Hematopoietic multipotent progenitor cell treated with erythropoietin and hydrocortisone succinate and interleukin-3 and kit ligand, for 6 days (in vitro differentiated cells): Measurements from ENCODE around the gene ADARB1.
"Not testable (repeated sequence)": the region's sequence is repeated elsewhere in the genome, so short reads cannot be mapped to it uniquely, and the experiment has no call there.

Source experiments
- DNase-seq: peaks from one replicate; pipeline ENCODE4 v3.0.0-alpha.2; 2015

Gene ADARB1

DNA sequence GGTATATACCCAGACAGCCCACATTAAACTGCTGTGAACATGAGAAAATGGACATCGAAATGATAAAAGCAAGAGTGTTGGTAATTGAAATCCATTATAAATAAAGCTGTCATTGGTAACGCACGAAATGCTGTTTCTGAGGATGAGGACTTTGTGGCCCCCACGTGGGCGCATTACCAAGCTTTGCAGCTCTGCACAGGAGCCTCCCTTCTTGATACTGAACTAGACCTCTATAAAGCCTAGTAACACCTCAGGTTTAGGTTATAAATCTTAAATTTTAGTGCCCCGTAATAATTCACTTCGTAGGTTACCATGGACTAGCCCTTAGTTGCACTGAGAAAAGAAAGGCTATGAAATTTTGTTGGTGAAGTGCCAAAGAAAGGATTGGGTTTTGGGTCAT, 45.4 kb downstream of the ADARB1 start:
- DNase-seq, result no peak

DNA sequence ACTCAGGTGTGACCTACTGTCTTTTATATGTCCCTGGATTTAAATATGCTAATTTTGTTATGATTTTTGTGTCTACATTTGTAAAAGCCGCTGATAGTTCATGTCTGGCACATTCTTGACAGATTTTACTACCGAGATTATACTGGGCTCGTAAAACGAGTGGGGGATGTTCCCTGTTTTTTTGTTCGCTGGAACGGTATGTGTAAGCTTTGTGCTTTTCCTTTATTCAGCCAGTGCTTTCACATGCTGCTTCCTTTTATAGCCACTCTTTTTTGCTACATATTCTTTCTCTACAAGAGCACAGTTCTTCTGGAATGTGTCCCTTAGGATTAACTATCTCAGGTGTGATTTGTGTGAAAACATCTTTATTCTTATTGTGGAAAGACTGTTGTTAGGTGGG, 46.6 kb downstream of the ADARB1 start:
- no peak for DNase-seq

DNA sequence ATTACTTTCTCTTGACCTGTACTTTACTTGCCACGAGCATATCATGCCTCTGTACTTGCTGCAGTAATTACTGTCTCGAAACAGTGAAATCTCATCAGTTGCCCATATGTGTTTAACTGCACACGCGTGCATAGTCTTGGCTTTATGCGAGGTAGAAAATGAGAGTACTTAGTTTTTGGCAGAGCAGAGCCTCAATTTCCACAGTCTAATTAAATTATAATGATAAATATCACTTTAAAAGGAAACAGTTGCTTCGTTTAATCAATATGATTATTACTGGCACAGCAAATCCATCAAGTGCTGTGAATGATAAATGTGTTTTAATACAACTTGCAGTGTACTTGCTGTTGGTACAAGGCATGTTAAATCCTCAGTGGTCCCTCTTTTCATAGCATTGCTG, 47.6 kb downstream of the ADARB1 start:
- DNase-seq, result no peak

DNA sequence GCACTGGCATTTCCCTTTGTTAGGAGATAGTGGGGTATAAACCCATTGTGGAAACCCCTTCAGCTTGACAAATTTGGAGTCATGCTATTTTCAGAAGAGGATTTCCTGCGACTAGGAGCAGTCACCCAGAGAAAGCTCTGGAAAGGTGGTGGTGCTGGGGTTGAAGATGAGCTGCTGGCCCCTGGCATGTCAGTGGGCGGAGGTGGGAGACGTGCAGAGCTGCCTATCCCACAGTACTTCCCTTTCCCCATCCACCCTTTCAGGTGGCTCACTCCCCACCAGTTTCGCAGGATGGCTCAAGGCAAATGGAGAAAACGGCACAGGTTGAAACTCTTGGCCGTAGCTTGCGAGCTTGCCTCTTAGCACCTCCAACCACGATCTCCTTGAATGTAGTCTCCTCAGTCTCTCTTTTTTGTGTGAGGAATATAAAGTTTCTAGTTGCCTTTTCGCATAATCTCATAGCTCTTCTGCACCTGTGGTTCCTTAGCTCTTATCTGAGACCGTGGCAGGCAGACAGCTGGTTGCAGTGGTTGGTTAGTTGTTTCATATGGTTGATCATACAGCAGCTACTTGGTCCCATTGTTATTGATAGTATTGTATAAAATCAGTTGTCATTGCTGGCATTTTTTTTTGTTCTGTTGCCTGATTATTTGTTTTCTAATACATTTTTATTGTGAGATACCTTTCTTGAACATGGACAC, 48.2 kb downstream of the ADARB1 start:
- DNase-seq, result peak; percentile 47

DNA sequence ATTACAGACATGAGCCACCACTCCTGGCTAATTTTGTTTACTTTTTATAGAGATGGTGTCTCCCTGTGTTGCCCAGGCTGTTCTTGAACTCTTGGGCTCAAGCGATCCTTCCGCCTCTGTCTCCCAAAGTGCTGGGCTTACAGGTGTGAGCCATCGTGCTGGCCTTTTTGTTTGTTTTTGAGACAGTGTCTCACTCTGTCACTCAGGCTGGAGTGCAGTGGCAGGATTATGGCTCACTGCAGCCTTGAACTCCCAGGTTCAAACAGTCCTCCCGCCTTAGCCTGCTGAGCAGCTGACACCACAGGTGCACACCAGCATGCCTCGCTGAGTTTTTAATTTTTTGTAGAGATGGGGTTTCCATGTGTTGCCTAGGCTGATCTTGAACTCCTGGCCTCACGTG, 49.1 kb downstream of the ADARB1 start:
- DNase-seq, result no peak

DNA sequence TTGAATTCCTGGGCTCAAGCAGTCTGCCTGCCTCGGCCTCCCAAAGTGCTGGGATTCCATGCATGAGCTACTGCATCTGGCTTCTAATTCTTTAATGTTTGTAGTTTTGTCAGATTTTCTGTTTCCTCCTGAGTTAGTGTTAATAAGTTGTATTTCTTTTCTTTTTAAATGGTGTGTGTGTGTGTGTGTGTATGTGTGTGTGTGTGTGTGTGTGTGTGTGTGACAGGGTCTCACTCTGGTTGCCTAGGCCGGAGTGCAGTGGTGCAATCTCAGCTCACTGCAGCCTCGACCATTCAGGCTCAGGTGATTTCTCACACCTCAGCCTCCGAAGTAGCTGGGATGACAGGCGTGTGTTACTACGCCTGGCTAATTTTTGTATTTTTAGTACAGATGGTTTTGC, 50.2 kb downstream of the ADARB1 start:
- DNase-seq, result no peak

DNA sequence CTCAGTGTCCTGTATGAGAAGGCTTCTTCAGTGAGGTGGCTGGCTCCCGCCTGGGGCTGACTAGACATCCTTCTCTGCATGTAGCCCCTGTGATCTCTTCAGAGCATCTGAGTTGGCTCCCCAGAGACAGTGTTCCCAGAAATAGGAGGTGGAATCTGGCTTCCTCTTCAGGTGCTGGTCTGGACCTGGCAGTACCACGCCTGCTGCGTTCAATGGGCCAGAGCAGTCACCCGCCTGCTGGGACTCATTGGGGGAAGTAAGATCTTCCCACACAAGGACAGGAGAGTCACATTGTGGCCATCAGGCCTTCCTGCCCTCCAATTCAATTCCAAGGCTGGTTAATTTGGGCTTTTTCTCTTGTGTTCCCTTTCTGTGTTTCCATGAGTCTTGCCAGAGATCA, 51.0 kb downstream of the ADARB1 start:
- no peak for DNase-seq

DNA sequence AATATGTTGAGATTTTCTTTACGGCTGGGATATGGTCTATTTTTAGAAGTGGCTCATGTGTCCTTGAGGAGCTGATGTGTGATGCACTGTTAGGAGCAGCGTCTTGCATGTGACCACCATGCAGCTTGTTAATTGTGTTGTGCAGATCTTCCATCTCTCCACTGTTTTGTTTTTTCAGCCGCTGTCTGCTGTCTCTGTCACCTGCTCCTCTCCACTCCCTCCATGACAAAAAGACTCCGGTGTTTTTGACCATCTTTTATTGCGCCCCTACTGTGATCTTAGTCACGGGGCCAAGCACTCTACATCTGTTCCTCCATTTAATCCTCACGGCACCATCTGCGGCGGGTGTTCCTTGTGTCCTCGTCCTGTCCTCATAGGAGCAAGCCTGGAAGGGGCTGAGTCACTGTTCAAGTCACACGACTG, 51.8 kb downstream of the ADARB1 start:
- no peak for DNase-seq

DNA sequence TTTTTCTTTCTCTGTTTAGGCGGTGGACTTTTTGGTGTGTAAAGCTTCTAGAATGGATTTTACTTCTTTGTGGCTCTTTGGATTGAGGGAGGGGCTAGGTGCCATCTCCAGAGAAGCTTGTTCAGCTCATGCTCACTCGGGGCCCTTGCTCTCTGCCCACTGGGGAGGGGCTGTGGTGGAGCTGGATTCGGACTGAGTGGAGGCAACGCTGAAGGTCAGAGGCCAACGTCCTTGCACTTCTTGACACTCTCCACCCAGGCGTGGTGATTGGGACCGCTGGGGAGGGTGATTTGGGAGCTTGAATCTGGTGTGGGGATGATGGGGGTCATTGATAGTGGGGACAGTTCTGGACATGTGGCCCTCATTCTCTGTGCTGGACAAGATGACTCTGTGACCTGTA, 52.6 kb downstream of the ADARB1 start:
- no peak for DNase-seq

DNA sequence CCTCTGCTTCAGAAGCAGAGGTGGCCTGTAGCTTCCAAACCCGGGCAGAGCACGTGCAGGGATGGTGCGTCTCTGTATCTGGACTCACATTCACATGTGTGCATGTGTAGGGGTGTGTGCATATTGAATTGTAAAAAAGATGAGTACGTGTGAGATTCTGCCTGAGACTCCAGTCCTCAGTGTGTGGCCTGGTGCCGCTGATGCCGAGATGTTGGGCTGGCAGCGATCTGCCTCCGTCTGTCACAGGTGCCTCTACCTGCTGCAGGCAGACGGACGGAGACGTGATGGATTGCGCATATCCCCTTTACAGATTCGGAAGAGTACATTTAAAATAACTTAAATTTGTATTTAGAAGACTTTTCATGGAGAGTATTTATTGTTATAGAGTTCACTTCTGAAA, 53.6 kb downstream of the ADARB1 start:
- no peak for DNase-seq

DNA sequence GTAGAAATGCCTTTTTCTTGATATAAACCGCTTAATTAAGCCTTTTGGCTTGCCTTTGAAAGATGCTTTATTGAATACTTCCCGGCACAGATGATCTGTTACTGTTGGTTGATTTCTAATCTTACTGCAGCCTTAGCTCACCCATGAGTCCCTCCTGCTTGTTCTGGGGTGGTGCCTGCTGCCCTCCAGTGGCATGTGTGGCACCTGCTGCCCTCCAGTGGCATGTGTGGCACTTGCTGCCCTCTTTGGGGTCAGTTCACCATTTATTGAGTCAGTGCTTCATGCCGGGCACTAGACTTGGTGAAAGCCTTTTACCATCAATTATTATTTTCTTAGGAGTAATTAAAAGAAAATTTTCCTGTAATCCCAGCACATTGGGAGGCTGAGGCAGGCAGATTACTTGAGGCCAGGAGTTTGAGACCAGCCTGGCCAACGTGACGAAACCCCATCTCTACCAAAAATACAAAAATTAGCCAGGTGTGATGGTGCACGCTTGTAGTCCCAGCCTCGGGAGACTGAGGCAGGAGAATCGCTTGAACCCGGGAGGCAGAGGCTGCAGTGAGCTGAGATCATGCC, 54.3 kb downstream of the ADARB1 start:
- peak; percentile 88 for DNase-seq

DNA sequence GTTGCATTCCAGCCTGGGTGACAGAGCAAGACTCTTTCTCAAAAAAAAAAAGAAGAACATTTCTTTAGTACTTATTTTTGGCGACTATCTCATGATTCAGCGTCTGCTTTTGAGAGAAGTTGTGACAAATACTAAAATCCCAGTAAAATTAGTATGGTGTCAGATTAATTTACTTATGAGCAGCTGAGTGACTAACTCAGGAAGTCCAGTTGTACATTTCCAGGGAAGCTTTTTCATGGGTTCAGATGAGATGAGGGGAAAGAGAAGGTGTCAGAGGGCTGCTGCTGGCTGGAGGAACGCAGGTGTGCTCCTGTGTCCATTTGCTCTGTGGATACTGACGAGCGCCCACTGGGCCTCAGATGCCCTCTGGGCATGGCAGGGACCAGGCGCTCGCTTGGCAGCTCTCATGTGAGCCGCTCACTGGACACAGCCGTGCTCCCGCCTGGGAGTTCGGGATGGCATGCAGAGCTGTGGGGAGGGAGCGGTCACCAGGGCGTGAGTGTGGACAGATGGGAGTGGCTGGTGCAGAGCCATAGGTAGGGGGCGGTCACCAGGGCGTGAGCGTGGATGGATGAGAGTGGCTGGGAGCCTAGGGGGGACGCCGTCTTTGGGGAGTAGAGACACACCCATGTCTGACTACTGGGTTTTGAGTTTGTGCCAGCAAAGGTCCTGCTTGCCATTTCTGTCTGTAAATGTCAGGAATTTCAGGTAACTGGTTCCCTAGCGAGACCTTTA, 55.0 kb downstream of the ADARB1 start:
- no peak for DNase-seq

DNA sequence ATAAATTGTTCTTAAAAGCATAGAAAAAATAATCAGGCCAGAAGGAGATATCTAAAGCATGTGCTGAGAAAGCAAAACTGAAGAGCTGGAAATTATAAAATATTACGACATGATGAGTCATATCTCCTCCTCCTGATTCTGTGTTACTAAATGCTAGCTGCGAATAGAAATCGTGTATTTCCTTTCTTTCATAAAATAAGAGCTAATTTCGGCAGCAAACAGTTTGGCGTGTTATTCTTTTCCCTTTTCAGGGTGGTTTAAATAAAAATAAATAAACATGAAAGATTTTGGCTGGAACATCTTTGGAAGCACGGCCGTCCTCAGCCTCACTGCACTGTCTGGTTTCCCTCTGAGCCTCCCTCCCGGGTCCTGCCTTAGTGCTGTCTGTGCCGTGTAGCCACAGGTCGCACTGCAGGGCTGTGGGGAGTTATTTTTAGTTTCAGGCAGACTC, 56.0 kb downstream of the ADARB1 start:
- peak; percentile 40 for DNase-seq

DNA sequence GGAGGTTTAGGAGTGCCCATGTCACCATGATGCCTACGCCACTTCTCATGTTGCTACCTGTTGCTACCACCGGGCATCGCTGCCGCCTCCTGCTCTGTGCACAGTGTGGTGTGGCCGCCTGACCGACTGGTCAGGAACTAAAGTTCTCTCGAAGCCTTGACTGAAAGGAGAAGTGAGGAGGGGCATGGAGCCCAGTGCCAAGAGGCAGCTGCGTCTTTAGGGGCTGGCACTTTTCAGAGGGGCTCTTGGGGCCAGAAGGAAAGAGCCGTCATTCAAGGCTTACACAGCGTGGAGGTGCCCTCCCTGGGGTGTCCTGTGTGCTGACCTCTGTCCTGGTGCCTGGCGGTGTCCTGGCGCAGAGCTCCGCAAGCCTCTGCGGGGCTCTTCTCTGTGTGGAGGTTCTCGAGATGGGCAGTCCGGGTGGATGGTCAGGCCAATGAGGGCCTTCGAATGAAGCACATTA, 57.2 kb downstream of the ADARB1 start:
- no peak for DNase-seq

DNA sequence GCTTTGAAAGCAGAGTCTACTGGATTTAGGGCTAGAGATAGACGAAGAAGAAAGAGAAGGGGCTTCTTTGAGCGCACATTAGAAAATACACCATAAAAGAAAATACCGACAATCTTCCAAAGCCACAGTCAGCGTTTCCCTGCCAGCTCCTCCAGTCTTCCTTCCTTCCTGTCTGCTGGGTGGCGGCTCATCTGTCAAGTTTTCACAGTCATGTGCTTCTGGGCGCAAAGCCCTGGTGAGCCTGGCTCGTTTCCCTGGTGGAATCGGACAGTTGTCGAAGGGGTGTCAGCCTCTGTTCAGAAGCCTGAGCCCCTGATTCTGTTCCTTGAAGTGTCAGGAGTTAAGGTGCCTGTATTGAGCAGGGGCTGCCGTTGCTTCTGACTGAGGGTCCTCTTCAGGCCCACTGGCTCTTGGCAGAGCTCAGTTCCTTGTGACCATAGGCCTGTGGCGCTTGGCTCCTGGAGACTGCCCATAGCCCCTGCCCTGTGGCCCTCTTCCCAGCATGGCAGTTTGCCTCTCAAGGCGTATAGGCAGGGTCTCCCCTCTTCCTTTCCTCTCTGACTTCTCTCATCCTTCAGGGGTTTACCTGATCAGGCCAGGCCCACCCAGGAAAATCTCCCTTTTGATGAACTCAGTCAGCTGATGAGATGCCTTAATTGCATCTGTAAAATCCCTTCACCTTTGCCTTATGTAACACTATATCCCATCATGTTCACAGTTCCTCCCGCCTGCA, 58.6 kb downstream of the ADARB1 start:
- DNase-seq, result no peak

DNA sequence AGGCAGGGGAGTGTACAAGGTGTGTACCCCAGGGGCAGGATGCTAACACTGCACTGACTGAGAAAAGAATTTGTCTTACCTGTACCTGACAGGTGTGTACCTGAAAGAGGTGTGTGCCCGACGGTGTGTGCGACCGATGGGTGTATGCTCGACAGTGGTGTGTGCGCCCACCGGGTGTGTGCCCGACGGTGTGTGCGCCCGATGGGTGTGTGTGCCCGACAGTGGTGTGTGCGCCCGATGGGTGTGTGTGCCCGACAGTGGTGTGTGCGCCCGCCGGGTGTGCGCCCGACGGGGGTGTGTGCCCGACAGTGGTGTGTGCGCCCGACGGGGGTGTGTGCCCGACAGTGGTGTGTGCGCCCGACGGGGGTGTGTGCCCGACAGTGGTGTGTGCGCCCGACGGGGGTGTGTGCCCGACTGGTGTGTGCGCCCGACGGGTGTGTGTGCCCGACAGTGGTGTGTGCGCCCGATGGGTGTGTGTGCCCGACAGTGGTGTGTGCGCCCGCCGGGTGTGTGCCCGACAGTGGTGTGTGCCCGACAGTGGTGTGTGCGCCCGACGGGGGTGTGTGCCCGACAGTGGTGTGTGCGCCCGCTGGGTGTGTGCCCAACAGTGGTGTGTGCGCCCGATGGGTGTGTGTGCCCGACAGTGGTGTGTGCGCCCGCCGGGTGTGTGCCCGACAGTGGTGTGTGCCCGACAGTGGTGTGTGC, 59.3 kb downstream of the ADARB1 start:
- DNase-seq, result not testable (repeated sequence)

DNA sequence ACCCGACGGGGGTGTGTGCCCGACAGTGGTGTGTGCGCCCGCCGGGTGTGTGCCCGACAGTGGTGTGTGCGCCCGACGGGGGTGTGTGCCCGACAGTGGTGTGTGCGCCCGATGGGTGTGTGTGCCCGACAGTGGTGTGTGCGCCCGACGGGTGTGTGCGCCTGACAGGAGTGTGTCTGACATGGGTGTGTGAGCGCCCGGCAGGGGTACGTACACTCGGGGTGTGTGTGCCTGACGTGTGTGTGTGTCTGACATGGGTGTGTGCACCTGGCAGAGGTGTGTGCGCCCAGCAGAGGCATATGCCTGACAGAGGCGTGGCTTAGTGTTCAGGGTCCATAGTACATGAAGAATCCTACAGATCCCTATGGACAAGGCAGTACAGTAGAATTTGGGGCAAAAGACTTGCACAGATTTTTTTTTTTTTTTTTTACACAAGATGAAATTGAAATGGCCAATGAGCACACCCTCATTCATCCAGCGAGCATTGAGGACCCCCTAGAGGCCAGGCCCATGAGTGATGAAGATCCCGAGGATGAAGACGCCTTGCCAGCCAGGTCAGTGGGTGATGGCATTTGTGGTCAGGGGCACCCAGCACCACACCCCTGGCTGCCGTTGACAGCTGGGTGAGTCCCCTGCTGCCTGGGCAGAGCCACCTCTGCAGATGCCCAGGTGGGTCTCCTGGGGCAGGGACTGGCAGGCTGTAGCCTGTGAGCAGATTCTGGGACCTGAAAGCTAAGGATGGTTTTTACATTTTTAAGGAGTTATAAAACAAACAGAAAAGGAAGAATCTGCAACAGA, 60.1 kb downstream of the ADARB1 start:
- DNase-seq, result no peak

DNA sequence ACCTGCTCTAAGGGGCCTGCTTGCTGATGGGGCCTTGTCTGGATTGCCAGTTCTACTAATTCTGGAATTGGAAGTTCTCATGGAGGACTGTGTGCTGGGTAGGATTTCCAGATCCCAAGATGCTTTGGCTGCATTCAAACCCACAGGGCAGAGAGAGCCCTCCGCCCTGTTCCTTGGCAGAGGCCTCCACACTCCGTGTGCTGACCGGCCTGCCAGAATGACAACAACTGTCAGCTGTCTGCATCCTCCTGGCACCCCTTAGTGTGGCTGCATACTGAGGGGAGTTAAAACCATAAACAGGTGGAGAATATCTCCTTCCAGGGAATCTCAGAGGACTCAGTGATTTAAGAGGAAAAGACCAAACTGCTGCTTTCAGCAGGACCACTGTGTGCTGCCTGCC, 60.7 kb downstream of the ADARB1 start:
- DNase-seq, result no peak

DNA sequence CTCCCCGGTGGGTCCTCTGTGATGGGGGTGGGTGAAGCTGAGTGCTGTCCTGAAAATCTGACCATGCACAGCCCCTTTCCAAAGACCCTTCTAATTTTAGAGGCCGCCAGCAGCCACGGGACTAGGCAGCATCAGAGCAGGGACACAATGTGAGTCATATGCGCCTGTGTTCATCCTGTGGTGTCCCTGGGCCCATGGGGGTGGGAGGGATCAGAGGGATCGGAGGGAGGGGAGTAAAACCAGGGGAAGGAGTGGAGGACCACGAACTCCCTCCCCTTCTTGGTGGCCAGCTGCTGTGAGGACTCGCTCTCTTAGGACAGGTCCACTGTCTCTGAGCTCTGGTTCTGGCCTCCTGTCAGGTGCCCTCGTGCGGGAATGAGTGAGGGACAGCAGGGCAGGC, 61.5 kb downstream of the ADARB1 start:
- DNase-seq, result no peak

DNA sequence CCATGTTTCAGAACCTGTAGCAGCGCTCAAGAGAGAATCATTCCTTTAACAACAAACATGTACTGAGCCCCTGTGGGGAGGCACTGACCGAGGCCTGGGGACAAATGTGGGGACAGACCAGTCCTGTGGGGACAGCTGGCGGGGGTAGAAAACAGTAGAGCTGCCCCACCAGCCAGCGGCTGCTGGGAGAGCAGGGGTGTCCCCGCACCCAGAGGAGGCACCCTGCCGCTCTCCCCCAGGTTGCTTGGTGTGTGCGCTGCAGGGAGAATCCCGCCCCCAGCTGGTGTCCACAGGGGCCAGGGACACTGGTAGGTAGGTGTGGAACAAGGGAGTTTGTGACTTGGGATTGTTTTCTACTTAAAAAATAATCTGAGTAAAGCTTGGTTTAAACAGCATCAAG, 62.1 kb downstream of the ADARB1 start:
- no peak for DNase-seq

DNA sequence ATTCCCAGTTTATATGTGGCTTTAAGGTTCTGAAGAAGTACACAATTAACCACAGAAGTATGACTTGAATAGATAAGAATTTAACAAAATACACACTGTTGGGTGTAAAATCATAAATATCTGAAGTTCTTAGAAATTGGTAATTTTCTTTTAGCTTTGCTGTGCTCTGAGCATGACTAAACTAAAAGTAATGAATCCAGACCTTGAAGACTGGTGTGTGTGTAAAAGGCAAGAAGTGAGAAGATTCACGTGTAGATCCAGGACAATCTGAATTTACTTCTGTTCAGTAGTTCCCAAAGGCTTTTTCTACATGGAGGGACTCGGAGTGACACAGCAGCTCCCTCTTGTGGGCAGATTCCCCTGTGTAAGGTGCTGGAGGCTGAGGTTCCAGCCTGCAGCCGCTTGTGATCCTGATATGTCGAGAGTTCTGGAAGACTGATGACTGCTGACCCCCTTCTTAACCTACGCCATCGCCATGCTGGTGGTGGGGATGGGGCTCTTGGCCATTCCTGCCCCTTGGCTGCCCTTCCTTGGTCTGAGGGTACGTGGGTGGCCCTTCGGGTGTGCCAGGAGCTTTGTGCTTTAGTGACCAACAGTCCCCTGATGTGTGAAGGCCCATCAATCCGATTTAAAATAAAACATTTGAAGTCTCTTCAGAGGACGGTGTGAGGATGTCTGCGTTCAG, 62.7 kb downstream of the ADARB1 start:
- DNase-seq, result peak; percentile 94

DNA sequence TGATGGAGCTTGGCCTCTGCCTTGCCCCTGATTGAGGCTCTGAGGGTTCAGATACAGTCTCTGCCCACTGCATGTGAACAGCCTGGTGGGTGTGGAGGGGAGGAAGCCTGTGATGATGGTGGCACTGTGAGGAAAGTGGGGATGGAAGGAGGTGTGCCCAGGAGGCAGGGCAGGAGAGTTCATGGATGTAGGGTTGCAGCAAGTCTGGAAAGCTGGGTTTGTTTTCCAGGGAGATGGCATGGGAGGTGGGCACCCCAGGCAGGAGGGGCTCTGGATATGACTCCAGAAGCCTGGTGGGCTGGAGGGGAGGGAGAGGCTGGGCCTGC, 63.2 kb downstream of the ADARB1 start:
- DNase-seq, result no peak
